Esophagus mucosa (tissue), 1 donor: ENCODE measurements around the gene IBTK. TPM values are rescaled to one million over a fixed set of nuclear protein-coding genes. Genes with fewer than 3 reads are reported as not detected.
"Not testable (repeated sequence)": the region's sequence is repeated elsewhere in the genome, so short reads cannot be mapped to it uniquely, and the experiment has no call there.

ENCODE experiments used
- ATAC-seq: fragments of 200-7000 bp; cut with Tn5 transposase; one replicate; pipeline ENCODE4 v1.9.1; 2020
- total RNA-seq: library from RNA; stranded (reverse); gene quantifications from one replicate; pipeline ENCODE4 v1.2.4, GENCODE V29; 2023
- donor health status: DM: yes; HTN: yes; CAD: no.

IBTK gene
- total RNA-seq, 1 donor from 2014 or later = 25.2 TPM

DNA sequence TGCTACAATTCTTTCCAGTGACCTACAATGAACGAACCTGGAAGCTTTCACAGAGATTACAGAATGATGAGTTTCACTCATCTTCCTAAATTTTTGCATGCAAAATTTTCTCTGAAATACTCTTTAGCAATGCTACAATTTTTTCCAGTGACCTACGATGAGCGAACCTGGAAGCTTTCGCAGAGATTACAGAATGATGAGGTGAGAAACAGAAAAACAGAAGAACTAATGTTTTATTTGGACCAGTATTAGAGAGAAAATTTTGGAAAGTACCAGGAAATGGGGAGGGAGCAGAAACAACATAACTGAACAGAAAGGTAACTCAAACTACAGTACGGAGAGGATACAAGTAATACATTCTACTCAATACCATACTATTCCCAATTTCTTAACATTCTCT, 75.0 kb downstream of the IBTK start:
- ATAC-seq = no peak

DNA sequence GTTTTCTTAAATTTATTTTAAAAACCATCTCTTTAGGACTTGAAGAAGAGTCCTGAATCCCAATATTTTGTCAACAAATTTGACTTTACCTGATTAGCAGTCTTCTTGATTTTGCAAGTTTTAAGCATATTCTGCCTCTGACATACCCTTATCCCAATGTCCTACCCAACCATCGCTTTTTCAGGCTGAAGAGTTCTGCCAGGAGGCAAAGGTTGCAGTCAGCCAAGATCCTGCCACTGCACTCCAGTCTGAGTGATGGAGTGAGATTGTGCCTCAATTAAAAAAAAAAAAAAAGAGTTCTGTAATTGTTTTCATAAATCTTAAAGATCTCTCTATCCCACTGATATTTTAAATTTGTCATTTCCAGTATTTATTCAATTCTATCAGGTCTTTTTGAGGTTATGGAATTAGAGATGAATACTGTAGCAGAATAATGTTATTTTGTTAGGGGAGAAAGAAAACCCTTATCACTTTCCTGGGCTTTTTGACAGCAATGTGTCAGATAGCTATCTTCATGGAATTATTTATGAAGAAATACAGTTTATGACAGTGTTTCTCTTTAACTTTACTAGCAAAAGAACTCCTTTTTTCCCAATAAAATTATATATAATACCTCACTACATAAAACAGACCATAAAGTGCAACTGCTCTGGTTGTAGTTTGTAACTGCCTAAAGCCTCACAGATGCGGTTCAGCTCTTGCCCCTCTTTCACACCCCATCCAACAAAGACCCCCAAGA, 78.2 kb downstream of the IBTK start:
- ATAC-seq = no peak

DNA sequence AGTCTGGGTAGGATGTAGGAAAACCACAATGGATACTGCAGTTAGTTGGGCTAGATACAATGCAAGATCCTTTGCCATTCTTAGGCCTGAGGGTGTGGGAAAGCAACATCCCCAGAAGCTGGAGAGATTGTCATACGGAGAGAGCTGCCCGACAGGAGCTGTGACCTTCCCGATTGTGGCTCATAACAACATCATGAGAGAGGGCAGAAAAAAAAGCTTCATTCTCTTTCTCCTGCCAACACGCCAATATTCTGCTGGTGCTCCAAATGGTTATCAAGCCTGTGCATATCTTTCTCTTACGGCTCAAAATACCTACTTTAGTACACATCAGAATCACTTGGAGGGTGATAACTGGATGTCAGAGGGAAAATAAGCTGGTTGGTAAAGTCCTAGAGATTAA, 81.1 kb downstream of the IBTK start:
- no peak for ATAC-seq

DNA sequence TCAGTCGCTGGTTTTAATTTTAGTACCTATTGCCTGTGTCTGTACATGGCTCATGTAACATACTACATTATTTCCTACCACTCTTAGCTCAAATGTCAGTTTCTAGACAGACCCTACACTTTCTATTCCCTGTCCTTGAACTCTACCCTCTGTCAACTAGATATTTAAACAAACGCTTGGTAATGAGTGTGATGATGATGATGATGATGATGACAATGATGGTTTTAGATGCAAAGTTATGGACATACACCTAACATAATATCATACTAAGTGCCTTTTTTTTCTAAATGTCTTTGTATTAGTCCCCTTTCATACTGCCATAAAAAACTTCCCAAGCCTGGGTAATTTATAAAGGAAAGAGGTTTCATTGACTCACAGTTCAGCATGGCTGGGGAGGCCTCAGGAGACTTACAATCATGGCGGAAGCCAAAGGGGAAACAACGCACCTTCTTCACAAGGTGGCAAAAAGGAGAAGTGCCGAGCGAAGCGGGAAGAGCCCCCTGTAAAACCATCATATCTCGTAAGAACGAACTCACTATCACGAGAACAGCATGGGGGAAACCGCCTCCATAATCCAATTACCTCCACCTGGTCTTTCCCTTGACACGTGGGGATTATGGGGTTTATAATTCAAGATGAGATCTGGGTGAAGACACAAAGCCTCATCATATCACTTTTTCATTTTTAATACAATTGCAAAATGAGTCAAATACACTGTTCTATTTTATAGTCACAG, 87.1 kb downstream of the IBTK start:
- no peak for ATAC-seq

DNA sequence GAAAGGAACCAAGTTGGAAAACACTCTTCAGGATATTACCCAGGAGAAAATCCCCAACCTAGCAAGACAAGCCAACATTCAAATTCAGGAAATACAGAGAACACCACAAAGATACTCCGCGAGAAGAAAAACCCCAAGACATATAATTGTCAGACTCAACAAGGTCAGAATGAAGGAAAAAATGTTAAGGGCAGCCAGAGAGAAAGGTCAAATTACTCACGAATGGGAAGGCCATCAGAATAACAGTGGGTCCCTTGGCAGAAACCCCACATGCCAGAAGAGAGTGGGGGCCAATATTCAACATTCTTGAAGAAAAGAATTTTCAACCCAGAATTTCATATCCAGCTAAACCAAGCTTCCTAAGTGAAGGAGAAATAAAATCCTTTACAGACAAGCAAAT, 94.8 kb downstream of the IBTK start:
- not testable (repeated sequence) for ATAC-seq

DNA sequence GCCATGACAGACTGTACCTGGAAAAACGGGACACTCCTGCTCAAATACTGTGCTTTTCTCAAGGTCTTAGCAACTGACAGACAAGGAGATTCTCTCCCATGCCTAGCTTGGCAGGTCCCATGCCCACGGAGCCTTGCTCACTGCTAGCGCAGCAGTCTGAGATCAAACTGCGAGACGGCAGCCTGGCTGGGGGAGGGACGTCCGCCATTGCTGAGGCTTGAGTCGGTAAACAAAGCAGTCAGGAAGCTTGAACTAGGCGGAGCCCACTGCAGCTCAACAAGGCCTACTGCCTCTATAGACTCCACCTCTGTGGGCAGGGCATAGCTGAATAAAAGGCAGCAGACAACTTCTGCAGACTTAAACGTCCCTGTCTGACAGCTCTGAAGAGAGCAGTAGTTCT, 96.4 kb downstream of the IBTK start:
- ATAC-seq = not testable (repeated sequence)

DNA sequence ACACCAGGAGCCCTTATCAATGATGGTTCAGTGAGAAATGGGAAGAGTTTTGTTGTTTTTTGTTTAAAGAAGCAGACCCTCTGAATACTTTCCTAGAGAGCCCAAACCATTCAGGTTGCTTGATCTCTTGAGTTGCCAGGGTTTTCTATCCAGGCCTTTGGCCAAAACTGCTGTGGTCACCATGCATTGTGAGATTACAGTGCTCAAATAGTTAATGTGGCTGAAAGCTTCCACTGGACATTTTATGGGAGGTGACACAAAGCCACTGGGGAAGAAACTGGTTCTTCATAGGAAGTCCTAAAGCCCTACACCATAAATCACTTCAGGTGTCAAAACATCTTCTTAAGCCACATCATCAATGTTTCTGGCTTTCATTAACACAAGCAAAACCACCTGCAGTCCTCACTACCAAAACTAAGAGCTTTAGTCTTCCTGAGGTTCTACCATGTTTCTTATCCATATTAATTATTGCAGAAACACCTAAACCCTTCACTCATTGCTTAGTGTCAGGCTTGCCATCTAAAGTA, 101.6 kb downstream of the IBTK start:
- no peak for ATAC-seq

DNA sequence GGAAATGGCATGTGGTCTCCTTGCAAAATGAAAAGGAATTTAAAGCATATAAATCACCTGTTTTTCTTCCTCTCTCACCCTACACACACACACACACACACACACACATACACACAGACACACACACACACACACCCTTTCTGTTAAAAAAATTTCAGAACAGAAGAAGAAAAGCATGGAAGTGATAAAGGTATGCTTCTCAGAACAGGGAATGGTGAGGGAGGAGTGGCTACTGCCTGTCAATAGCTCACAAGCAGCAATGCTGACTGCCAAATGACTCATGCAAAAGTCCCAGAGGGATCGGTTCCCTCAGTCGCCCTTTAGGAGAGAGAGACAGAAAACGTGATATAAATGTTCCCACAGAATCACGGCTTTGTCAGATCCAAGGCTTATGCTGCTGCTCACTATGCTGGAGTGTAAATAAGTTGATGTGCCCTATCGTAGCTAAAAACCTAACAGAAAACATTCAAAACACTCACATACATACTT, 102.6 kb downstream of the IBTK start:
- ATAC-seq = peak; percentile 80

DNA sequence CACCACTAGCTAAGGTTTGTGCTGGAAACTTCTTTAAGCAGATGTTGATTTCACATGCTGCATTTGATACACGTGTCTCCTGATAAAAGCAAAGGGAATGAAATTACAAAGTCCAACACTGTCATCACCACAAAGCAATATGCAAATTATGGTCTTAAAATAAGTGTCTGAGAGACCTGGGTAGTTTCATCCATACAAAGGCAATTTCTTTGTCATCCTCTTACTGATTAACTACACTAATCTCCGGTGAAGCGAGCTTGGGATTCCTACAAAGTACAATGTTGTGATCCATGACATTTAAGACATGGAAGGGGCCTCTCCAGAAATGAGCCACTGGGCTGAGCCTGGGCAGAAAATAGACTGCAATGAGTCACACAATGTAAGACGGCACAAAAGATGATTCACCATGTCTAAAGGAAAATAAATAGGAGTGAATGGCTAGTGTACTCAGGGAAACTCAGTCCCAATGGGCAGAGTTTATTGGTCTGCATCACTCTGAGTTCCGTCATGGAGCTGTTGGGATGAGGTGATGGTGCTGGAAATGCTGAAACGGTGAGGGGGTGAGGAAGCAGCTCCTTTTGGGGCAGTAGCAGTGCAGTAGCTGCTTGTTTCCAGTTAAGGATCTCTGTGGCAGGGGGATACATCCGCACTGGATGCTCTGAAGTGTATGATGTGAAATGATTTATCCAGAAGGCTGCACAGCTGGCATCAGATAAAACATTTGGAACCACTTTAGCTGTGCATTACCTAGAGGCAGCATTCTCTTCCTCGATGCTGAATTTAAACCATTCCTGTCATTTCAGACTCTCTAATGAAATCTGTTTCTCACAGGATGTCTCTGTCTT, 103.3 kb downstream of the IBTK start:
- ATAC-seq = peak; percentile 96

DNA sequence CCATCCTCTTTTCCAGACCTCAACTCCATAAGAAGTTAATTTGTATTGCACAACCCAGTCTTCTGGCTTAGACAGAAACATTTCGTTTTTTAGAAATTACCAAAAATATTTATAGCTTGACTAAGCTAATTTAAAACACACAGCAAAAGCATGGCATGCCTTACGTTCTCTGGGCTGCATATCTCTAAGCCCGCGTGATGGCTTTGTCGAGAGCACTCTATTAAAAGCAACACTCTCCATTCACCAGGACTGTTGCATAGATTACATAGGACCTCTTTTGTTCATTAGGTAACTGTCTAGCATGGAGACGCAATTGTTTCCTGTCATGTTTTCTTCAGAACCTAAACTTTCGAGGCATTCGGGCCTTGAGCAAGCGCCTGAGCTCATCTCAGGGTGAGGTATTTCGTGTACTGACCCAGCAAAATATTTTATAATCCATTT, 104.5 kb downstream of the IBTK start:
- no peak for ATAC-seq

DNA sequence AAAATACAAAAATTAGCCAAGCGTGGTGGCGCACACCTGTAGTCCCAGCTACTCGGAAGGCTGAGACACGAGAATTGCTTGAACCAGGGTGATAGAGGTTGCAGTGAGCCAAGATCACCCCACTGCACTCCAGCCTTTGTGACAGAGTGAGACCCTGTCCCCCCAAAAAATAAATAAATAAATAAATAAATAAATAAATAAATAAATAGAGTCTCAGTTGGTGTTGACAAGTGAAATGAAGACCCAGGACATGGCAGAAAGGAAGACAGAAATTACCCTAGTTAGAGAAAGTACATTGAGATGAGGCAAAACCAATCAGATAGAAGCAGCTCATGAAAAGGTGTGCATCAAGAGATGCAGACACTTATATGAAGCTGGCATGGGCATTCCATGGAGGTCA, 105.0 kb downstream of the IBTK start:
- ATAC-seq = no peak

DNA sequence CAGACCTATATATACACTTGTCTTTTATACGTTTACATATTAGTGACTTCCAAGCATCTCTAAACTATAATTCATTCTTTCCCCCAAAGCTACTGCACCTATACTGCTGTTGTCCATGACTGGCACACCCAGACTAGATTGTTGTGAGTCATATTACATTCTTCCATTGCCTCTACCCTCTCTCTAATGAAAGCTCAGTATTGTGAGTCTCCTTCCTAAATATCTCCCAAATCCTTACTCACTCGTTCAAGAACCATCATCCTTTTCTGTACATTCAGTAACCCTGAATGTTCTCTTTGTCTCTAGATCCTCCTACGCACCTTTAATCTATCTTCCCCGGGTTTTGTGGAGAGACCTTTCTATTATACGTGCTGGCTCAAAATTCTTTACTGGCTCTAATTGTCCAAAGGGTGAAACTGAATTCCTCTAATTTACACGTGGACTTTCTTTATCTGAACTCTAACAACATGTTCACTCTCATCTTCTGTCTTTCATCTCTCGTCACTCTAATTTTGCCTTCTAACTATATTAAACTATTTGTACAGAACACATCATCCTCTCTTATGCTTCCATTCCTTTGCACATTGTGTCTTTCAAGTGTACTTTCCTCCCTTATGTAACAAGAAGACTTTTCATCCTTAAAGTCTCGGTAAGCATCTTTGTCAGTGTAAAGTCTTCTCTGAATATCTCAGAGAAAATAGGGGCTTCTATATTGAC, 109.3 kb downstream of the IBTK start:
- ATAC-seq = peak; percentile 79

DNA sequence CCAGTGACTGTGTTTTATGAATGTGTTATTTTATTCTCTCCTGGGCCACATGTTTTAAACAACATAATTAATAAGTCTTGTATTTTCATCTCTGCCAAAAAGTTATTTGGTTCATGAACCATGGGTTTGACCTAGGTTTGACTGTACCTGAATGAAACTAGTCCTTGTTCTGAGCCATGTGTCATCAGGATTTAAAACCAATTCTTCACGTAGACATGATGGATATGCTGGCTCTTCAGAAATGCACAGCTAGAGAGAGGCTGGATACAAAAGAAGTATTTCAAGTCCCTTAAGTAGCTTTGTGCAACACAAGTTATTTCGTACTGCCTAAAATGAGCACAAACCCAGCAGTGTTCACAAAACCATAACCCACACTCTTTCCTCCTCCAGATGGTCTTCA, 116.1 kb downstream of the IBTK start:
- ATAC-seq = peak; percentile 99

DNA sequence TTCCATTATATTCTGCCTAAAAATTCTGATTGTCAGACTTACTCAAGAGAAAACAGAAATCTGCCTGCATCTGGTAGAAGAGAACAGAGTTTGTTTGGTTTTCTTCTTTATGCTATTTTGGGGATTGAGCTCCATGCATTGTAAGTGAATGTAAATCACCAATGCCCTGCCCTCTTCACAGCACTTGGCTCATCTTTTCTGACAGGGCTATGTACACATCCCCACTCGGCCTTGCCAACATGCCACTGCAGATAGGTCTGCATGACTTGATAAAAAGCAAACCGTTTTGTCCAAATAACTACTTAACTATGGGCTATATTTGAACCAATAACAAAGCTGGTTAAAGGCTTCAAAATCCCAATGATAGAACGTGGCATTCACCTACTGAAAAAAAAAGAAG, 117.7 kb downstream of the IBTK start:
- peak; percentile 72 for ATAC-seq

DNA sequence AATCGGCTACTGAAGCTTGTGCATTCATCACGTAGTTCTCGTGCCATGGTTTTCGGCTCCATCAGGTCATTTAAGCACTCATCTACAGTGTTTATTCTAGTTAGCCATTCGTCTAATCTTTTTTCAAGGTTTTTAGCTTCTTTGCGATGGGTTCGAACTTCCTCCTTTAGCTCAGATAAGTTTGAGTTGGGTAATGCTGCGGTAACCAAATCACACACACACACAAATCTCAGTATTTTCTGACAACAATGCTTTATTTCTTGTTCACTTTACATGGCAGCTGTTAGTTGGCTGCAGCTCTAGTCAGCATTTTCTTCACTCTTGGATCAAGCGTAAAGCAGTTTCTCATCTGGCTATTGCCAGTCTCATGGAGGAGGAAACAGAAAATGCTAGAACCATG, 118.6 kb downstream of the IBTK start:
- ATAC-seq = not testable (repeated sequence)

DNA sequence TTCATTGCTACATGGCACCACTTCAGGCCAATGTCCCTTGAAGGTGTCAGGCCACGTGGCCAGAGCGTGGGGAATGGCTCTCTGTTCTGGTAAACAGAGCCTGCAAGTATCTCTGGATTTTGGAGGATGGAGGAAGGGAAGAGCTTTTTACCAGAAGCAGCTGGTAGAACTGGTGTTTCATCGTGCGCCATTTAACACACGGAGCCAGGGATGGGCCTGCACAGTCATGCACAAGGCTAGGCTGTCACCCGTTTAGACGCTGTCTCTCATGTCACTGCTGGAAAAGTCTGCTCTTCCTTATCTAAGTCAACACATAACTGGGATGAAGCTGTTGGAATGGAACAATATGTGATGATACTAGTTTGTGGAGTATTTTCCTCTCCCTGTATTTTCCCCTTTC, 123.9 kb downstream of the IBTK start:
- ATAC-seq = peak; percentile 91

Other genes starting within 250 kb of the IBTK start
- 21.2 TPM for gene TPBG, start 116.1 kb upstream of the IBTK start, total RNA-seq